ENCODE measurements around the gene ALDH3B1.

The ALDH3B1 gene

GRCh38 chr11:68040957-68041591 lies 30.9 kb downstream of the ALDH3B1 start:
- H3K27ac ChIP-seq (ENCODE audit: low read depth, low read length), result peak overlapping the region; percentile 82
- H3K4me1 ChIP-seq (ENCODE audit: control insufficient read depth, insufficient read depth, low read length, unreplicated experiment), result peaks cover 19% of the 10 kb centered on the region
- H3K4me3 ChIP-seq (ENCODE audit: low read depth, low read length), result peak overlapping the region; percentile 88
- H3K79me2 ChIP-seq (ENCODE audit: control insufficient read depth, insufficient read depth, low read length, unreplicated experiment), result peaks cover 50% of the 10 kb centered on the region
- H3K36me3 ChIP-seq (ENCODE audit: insufficient read depth, low read length), result no peaks in the 10 kb centered on the region; the same call in 1 of the 2 replicates
- no peak overlapping the region for H2AFZ ChIP-seq (ENCODE audit: low read length, unreplicated experiment)
- no peaks in the 10 kb centered on the region for H3K27me3 ChIP-seq (ENCODE audit: insufficient read depth, low read length)

DNA sequence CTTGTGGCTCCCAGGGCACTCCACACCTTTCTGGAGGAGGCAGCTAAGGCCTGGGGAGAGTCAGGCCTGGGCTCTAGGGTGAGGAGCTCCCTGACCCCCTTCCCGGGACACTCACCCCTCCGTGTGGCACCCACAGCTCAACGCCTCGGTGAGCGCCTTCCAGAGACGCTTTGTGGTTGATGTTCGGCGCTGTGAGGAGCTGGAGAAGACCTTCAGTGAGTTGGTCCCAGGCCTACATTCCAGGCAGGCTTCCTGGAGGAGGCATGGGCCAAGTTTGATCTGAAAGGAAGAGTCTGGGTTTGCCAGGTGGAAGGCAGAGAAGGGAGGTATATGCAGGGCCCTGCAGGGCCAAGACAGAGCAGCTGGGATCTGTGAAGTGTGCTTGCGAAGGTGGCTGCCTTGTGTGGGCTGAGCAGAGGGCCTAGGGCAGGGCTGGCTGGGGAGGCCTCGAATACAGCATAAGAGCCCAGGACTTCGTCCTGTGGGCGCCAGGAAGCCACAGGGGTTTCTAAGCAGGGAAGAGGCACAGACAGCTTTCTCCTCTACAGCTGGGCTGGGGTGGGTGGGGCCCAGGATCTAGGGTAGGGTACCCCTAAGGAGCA lies 31.6 kb downstream of the ALDH3B1 start:
- H2AFZ ChIP-seq (ENCODE audit: low read length, unreplicated experiment), result no peak overlapping the region
- no peaks in the 10 kb centered on the region; the same call in 1 of the 2 replicates for H3K36me3 ChIP-seq (ENCODE audit: insufficient read depth, low read length)
- peak overlapping the region; percentile 88; the same call in 1 of the 2 replicates for H3K4me3 ChIP-seq (ENCODE audit: low read depth, low read length)
- H3K79me2 ChIP-seq (ENCODE audit: control insufficient read depth, insufficient read depth, low read length, unreplicated experiment), result peaks cover 50% of the 10 kb centered on the region
- peaks cover 19% of the 10 kb centered on the region for H3K4me1 ChIP-seq (ENCODE audit: control insufficient read depth, insufficient read depth, low read length, unreplicated experiment)
- H3K27ac ChIP-seq (ENCODE audit: low read depth, low read length), result no peak overlapping the region
- no peaks in the 10 kb centered on the region for H3K27me3 ChIP-seq (ENCODE audit: insufficient read depth, low read length)

DNA sequence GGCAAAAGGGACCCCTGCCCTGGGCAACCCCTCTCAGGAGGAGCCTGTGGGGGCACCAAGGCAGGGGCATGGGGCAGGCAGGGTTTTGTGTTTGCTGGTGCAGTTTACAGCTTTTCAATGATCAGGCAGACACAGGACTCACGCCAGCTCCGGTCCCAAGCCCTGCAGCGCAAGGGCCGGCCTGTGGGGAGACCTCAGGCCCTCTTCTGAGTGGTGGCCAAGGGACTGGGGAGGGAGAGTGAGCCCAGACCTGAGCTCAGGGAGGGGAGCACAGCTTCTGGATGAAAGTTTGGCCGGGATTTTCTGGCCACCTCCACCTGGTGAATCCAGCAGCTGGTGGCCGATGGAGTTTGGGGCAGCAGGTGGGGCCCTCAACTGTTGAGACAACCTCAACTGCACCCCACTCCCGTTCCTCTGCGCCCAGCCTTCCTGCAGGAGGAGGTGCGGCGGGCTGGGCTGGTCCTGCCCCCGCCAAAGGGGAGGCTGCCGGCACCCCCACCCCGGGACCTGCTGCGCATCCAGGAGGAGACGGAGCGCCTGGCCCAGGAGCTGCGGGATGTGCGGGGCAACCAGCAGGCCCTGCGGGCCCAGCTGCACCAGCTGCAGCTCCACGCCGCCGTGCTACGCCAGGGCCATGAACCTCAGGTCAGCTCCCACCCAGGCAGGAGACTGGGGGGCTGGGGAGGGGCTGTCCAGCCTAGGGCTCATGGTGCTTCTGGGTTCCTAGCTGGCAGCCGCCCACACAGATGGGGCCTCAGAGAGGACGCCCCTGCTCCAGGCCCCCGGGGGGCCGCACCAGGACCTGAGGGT lies 32.3 kb downstream of the ALDH3B1 start:
- H3K4me1 ChIP-seq (ENCODE audit: control insufficient read depth, insufficient read depth, low read length, unreplicated experiment), result peaks cover 19% of the 10 kb centered on the region
- no peaks in the 10 kb centered on the region for H3K27me3 ChIP-seq (ENCODE audit: insufficient read depth, low read length)
- no peak overlapping the region for H3K27ac ChIP-seq (ENCODE audit: low read depth, low read length)
- no peak overlapping the region for H3K4me3 ChIP-seq (ENCODE audit: low read depth, low read length)
- H3K36me3 ChIP-seq (ENCODE audit: insufficient read depth, low read length), result no peaks in the 10 kb centered on the region; the same call in 1 of the 2 replicates
- no peak overlapping the region for H2AFZ ChIP-seq (ENCODE audit: low read length, unreplicated experiment)
- peaks cover 50% of the 10 kb centered on the region for H3K79me2 ChIP-seq (ENCODE audit: control insufficient read depth, insufficient read depth, low read length, unreplicated experiment)

GRCh38 chr11:68043029-68043348 lies 32.9 kb downstream of the ALDH3B1 start:
- no peak overlapping the region for H2AFZ ChIP-seq (ENCODE audit: low read length, unreplicated experiment)
- H3K27me3 ChIP-seq (ENCODE audit: insufficient read depth, low read length), result no peaks in the 10 kb centered on the region
- no peaks in the 10 kb centered on the region; the same call in 1 of the 2 replicates for H3K36me3 ChIP-seq (ENCODE audit: insufficient read depth, low read length)
- no peak overlapping the region; the same call in 1 of the 2 replicates for H3K27ac ChIP-seq (ENCODE audit: low read depth, low read length)
- H3K79me2 ChIP-seq (ENCODE audit: control insufficient read depth, insufficient read depth, low read length, unreplicated experiment), result peaks cover 50% of the 10 kb centered on the region
- peaks cover 17% of the 10 kb centered on the region for H3K4me1 ChIP-seq (ENCODE audit: control insufficient read depth, insufficient read depth, low read length, unreplicated experiment)
- no peak overlapping the region for H3K4me3 ChIP-seq (ENCODE audit: low read depth, low read length)

DNA sequence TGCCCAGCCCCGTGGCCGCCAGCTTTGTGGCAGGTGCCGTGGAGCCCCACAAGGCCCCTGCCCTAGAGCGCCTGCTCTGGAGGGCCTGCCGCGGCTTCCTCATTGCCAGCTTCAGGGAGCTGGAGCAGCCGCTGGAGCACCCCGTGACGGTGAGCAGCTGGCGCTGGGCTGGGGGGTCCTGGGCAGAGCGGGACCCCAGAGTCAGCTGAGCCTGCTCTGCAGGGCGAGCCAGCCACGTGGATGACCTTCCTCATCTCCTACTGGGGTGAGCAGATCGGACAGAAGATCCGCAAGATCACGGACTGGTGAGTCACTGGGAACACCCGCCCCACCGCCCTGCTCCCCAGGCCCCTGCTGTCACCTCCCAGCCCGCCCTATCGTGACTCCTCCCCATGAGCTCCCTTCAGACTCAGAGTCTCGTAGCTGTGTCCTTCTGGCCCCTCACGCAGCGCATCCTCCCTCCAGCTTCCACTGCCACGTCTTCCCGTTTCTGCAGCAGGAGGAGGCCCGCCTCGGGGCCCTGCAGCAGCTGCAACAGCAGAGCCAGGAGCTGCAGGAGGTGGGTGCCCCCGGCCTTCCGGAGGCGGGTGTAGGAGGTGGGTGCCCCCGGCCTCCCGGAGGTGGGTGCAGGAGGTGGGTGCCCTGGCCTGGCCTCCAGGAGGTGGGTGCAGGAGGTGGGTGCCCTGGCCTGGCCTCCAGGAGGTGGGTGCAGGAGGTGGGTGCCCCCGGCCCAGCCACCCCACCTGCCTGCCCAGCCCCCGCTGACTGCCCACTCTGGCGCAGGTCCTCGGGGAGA lies 33.4 kb downstream of the ALDH3B1 start:
- no peaks in the 10 kb centered on the region for H3K27me3 ChIP-seq (ENCODE audit: insufficient read depth, low read length)
- H3K4me1 ChIP-seq (ENCODE audit: control insufficient read depth, insufficient read depth, low read length, unreplicated experiment), result peaks cover 11% of the 10 kb centered on the region
- no peak overlapping the region; the same call in 1 of the 2 replicates for H3K27ac ChIP-seq (ENCODE audit: low read depth, low read length)
- H3K36me3 ChIP-seq (ENCODE audit: insufficient read depth, low read length), result no peaks in the 10 kb centered on the region; the same call in 1 of the 2 replicates
- no peak overlapping the region for H2AFZ ChIP-seq (ENCODE audit: low read length, unreplicated experiment)
- no peak overlapping the region for H3K4me3 ChIP-seq (ENCODE audit: low read depth, low read length)
- peaks cover 44% of the 10 kb centered on the region for H3K79me2 ChIP-seq (ENCODE audit: control insufficient read depth, insufficient read depth, low read length, unreplicated experiment)

GRCh38 chr11:68044145-68044813 lies 34.2 kb downstream of the ALDH3B1 start:
- H3K36me3 ChIP-seq (ENCODE audit: insufficient read depth, low read length), result no peaks in the 10 kb centered on the region; the same call in 1 of the 2 replicates
- no peak overlapping the region for H2AFZ ChIP-seq (ENCODE audit: low read length, unreplicated experiment)
- no peaks in the 10 kb centered on the region for H3K27me3 ChIP-seq (ENCODE audit: insufficient read depth, low read length)
- peaks cover 37% of the 10 kb centered on the region for H3K79me2 ChIP-seq (ENCODE audit: control insufficient read depth, insufficient read depth, low read length, unreplicated experiment)
- H3K27ac ChIP-seq (ENCODE audit: low read depth, low read length), result no peak overlapping the region
- no peak overlapping the region for H3K4me3 ChIP-seq (ENCODE audit: low read depth, low read length)
- H3K4me1 ChIP-seq (ENCODE audit: control insufficient read depth, insufficient read depth, low read length, unreplicated experiment), result peaks cover 10% of the 10 kb centered on the region

- no peak overlapping the region for H3K27ac ChIP-seq (ENCODE audit: low read depth, low read length)
- H3K27me3 ChIP-seq (ENCODE audit: insufficient read depth, low read length), result no peaks in the 10 kb centered on the region
- H3K4me1 ChIP-seq (ENCODE audit: control insufficient read depth, insufficient read depth, low read length, unreplicated experiment), result peaks cover 10% of the 10 kb centered on the region
- no peak overlapping the region for H2AFZ ChIP-seq (ENCODE audit: low read length, unreplicated experiment)
- no peaks in the 10 kb centered on the region; the same call in 1 of the 2 replicates for H3K36me3 ChIP-seq (ENCODE audit: insufficient read depth, low read length)
- no peak overlapping the region for H3K4me3 ChIP-seq (ENCODE audit: low read depth, low read length)
- H3K79me2 ChIP-seq (ENCODE audit: control insufficient read depth, insufficient read depth, low read length, unreplicated experiment), result peaks cover 30% of the 10 kb centered on the region
Measured at GRCh38 chr11:68044898-68045351, 34.8 kb downstream of the ALDH3B1 start.

- Histone ChIP-seq H3K27me3 (ENCODE audit: insufficient read depth, low read length) (no peaks in the 10 kb centered on the region), H3K36me3 (ENCODE audit: insufficient read depth, low read length) (no peaks in the 10 kb centered on the region; the same call in 1 of the 2 replicates), H3K4me1 (ENCODE audit: control insufficient read depth, insufficient read depth, low read length, unreplicated experiment) (no peaks in the 10 kb centered on the region)
Measured at GRCh38 chr11:68047437-68048290, 37.5 kb downstream of the ALDH3B1 start.

DNA sequence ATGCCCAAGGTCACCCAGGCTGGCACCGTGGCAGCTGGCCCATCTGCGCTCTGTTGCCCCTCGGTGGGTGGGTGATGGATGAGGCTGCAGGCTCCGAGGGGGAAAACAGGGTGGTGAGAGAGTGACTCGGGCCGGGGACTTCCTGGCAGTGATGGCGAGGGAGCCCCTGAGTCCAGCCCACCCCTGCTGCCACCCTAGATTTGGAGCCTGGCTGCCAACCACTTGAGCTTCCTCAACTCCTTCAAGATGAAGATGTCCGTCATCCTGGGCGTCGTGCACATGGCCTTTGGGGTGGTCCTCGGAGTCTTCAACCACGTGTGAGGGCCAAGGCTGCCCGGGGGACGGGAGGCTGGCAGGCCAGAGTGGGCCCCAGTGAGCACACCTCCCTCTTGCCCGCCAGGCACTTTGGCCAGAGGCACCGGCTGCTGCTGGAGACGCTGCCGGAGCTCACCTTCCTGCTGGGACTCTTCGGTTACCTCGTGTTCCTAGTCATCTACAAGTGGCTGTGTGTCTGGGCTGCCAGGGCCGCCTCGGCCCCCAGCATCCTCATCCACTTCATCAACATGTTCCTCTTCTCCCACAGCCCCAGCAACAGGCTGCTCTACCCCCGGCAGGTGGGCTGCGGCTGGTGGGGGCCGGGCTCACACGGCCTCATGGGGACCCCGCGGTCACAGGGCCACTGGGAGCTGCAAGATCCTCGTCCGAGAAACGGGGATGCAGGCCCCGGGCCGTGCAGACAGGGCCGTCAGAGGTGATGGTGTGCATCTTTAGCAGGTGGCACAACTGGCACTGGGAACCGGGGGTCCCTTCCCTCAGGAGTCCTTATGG lies 38.8 kb downstream of the ALDH3B1 start:
- no peaks in the 10 kb centered on the region; the same call in 1 of the 2 replicates for H3K36me3 ChIP-seq (ENCODE audit: insufficient read depth, low read length)
- H3K27me3 ChIP-seq (ENCODE audit: insufficient read depth, low read length), result no peaks in the 10 kb centered on the region
- no peak overlapping the region for H3K27ac ChIP-seq (ENCODE audit: low read depth, low read length)

More at GRCh38 chr11:68047437-68048290, 37.5 kb downstream of the ALDH3B1 start:
- H2AFZ ChIP-seq (ENCODE audit: low read length, unreplicated experiment), result no peak overlapping the region
- H3K4me3 ChIP-seq (ENCODE audit: low read depth, low read length), result no peak overlapping the region
- H3K79me2 ChIP-seq (ENCODE audit: control insufficient read depth, insufficient read depth, low read length, unreplicated experiment), result peaks cover 3% of the 10 kb centered on the region
- H3K27ac ChIP-seq (ENCODE audit: low read depth, low read length), result no peak overlapping the region

More for the DNA sequence above, 38.8 kb downstream of the ALDH3B1 start:
- no peak overlapping the region for H2AFZ ChIP-seq (ENCODE audit: low read length, unreplicated experiment)
- no peaks in the 10 kb centered on the region for H3K79me2 ChIP-seq (ENCODE audit: control insufficient read depth, insufficient read depth, low read length, unreplicated experiment)
- no peaks in the 10 kb centered on the region for H3K4me1 ChIP-seq (ENCODE audit: control insufficient read depth, insufficient read depth, low read length, unreplicated experiment)
- no peak overlapping the region for H3K4me3 ChIP-seq (ENCODE audit: low read depth, low read length)

Data from ACC112 (cell line).